Prostate gland (tissue), 2 donors: ENCODE data around the gene TSHZ3. TPM values are rescaled to one million over a fixed set of nuclear protein-coding genes. Genes with fewer than 3 reads are reported as not detected.

Source experiments
- DNase-seq: peaks from one replicate; pipeline ENCODE4 v3.0.0-alpha.2; 2019; ENCODE audit warnings: low spot score
- H3K27ac ChIP-seq, 2 donors: fragments of 200-600 bp; sonication (generic); 2 replicates each; pipeline ENCODE4 v1.5.1; 2017 to 2019
- H3K27me3 ChIP-seq: fragments of 200-600 bp; sonication (generic); replicated peaks from 2 replicates; pipeline ENCODE4 v1.5.1; 2019; ENCODE audit not compliant: insufficient read depth
- H3K36me3 ChIP-seq, 2 donors: fragments of 200-600 bp; sonication (generic); 1 replicate in 1 of 2; 2 replicates in 1 of 2; pipeline versions ENCODE4 v1.5.1 to v1.8.1; 2017 to 2019
- H3K4me1 ChIP-seq: fragments of 200-600 bp; sonication (generic); replicated peaks from 2 replicates; pipeline ENCODE4 v1.5.1; 2019
- H3K4me3 ChIP-seq, 2 donors: fragments of 200-600 bp; sonication (generic); 2 replicates each; pipeline ENCODE4 v1.5.1; 2017 to 2019
- H3K9me3 ChIP-seq: fragments of 200-600 bp; sonication (generic); 2 replicates; pipeline ENCODE4 v1.5.1; 2017
- CTCF ChIP-seq, 4 experiments: fragments of 200-600 bp in 2 of 4; fragments of 450-650 bp in 2 of 4; sonication (generic) in 2 of 4; IDR thresholded peaks; 1 replicate in 3 of 4; 2 replicates in 1 of 4; pipeline ENCODE4 v1.5.1; 2016 to 2019; ENCODE audit warnings: antibody characterized with exemption in 4 of 4, mild to moderate bottlenecking in 2 of 4, moderate library complexity in 2 of 4
- POLR2A ChIP-seq: fragments of 450-650 bp; IDR thresholded peaks from one replicate; pipeline ENCODE4 v1.6.1; 2016; ENCODE audit warnings: antibody characterized with exemption, mild to moderate bottlenecking
- POLR2AphosphoS5 ChIP-seq: sonication (generic); formaldehyde crosslinking; IDR thresholded peaks from one replicate; pipeline ENCODE4 v1.6.1; 2017; ENCODE audit warnings: antibody characterized with exemption
- WGBS: methylation state at CpG from one replicate; pipeline ENCODE4 v1.1.5; 2018; 5-methylcytosine and 5-hydroxymethylcytosine counted together
- intact Hi-C: fragments of 100-400 bp; cut with DNase I; formaldehyde crosslinking; loops from one replicate; pipeline ENCODE4 v1.14.2; 2022
- total RNA-seq, 2 donors: library from RNA; depleted of rRNA; stranded (reverse); fragments of >200 nt; gene quantifications; one replicate each; pipeline ENCODE4 v1.1.0, GENCODE V29; 2016

The TSHZ3 gene
- total RNA-seq, 2 donors from 2014 or later = 10.4 to 18.4 TPM

GRCh38 chr19:31326329-31327028 lies 22.8 kb downstream of the TSHZ3 start:
- no peak for TF ChIP-seq POLR2AphosphoS5
- TF ChIP-seq CTCF (IDR thresholded peaks at IDR 0.05) = no peak
- no peak for TF ChIP-seq POLR2A
- intact Hi-C loops = loop anchor here (5.0 kb wide), 1 partner anchor 64 kb away; no protein-coding TSS in a partner anchor
- WGBS = 62% methylated on average over 14 of the region's 14 CpGs
- H3K27ac ChIP-seq = no peak overlapping the region
- no peaks in the 10 kb centered on the region for H3K9me3 ChIP-seq
- H3K4me3 ChIP-seq = no peak overlapping the region
- no peak for DNase-seq
- H3K36me3 ChIP-seq = no peaks in the 10 kb centered on the region
- H3K27me3 ChIP-seq = no peaks in the 10 kb centered on the region
- peaks cover 16% of the 10 kb centered on the region for H3K4me1 ChIP-seq

DNA sequence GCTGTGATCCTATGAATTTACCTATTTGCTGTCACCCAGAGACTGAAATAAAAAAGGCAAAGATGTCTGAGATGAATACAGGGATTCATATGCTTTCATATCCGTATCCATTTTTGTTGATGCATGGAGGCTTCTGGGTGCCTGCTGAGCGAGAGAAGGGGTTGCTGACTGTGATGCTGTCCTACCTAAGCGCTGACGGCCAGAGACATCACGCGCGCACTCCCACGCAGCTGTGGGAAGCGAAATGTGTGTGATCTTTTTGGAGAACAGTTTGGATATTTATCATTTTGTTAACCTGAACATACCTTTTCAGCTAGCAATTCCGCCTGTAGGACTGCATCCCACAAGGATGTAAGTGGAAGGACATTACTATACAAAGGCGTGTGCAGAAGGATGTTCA lies 23.9 kb downstream of the TSHZ3 start:
- no peaks in the 10 kb centered on the region for H3K9me3 ChIP-seq
- no peaks in the 10 kb centered on the region for H3K27me3 ChIP-seq
- intact Hi-C loops = loop anchor here (5.0 kb wide), 1 partner anchor 63 kb away; no protein-coding TSS in a partner anchor

DNA sequence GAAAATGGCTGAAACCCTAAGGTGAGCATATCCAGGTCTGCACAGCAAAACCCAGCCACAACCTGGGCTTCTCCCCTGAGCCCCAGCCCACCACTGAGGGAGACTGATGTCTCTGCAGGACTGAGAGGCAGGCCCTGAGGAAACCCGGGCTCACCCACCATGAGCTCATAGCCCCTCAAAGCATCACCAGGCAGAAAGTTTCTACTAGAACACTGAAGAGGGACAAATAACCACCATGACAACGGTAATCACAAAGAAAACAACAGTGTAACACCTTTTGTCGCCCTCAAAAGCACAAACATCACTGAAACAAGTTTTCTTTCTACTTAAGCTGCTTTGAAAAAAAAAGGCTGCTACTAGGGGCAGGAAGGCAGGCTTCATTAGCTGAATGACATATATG lies 29.8 kb downstream of the TSHZ3 start:
- DNase-seq = no peak
- no peaks in the 10 kb centered on the region for H3K9me3 ChIP-seq
- no peak overlapping the region for H3K4me3 ChIP-seq
- intact Hi-C loops = no loop called here
- H3K36me3 ChIP-seq = no peaks in the 10 kb centered on the region
- no peaks in the 10 kb centered on the region for H3K27me3 ChIP-seq
- WGBS = 79% methylated on average over 3 of the region's 3 CpGs
- H3K4me1 ChIP-seq = no peaks in the 10 kb centered on the region
- H3K27ac ChIP-seq = no peak overlapping the region
- no peak for TF ChIP-seq CTCF (IDR thresholded peaks at IDR 0.05)

More for the DNA sequence above, 23.9 kb downstream of the TSHZ3 start:
- H3K36me3 ChIP-seq = no peaks in the 10 kb centered on the region
- no peak overlapping the region for H3K27ac ChIP-seq
- 96% methylated on average over 11 of the region's 11 CpGs for WGBS
- peaks cover 7% of the 10 kb centered on the region for H3K4me1 ChIP-seq
- no peak for DNase-seq
- TF ChIP-seq POLR2AphosphoS5 (no peak), CTCF (IDR thresholded peaks at IDR 0.05) (no peak), POLR2A (no peak)
- no peak overlapping the region for H3K4me3 ChIP-seq

DNA sequence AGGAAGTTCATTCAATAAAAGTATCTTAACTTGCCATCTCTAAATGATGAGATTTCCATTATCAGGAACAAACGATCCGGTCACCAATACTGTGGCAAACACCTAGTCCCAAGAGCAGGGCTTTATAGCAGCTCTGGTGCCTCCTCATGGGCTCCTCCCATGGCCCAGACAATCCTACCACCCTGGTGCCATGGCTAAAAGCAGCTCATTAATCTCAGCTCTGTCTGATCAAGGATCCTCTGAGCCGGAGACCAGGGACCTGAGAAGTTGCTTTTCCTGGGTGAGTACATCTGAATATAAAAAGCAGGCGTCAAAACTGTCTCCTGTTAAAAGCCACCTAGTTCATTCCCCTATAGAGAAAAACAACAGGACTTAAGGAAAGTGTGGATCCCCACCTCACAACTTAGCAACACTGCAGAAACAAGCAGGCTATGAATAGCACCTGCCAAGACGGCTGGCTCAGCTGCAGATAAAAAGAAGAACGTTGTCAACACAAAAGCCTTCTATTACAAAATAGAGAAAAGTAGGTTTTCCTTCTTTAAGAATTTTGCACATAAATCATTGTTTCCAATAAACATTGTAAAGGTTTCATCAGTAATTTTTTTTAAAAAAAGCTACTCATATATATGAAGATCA lies 30.3 kb downstream of the TSHZ3 start:
- WGBS = 64% methylated on average over 6 of the region's 6 CpGs
- H3K4me1 ChIP-seq = no peaks in the 10 kb centered on the region
- no peak overlapping the region for H3K27ac ChIP-seq
- no peak for DNase-seq
- no peaks in the 10 kb centered on the region for H3K9me3 ChIP-seq
- TF ChIP-seq CTCF (IDR thresholded peaks at IDR 0.05) = no peak
- TF ChIP-seq POLR2A = no peak
- TF ChIP-seq POLR2AphosphoS5 = no peak
- H3K4me3 ChIP-seq = no peak overlapping the region
- H3K36me3 ChIP-seq = no peaks in the 10 kb centered on the region
- intact Hi-C loops = no loop called here
- no peaks in the 10 kb centered on the region for H3K27me3 ChIP-seq

GRCh38 chr19:31317570-31317969 lies 31.7 kb downstream of the TSHZ3 start:
- TF ChIP-seq POLR2A (no peak), POLR2AphosphoS5 (no peak), CTCF (IDR thresholded peaks at IDR 0.05) (no peak)
- intact Hi-C loops = no loop called here
- WGBS = 54% methylated on average over 11 of the region's 11 CpGs
- Histone ChIP-seq H3K9me3 (no peaks in the 10 kb centered on the region), H3K4me1 (no peaks in the 10 kb centered on the region), H3K27me3 (no peaks in the 10 kb centered on the region), H3K36me3 (no peaks in the 10 kb centered on the region), H3K4me3 (no peak overlapping the region), H3K27ac (no peak overlapping the region)
- no peak for DNase-seq
